NCI-H748 treated with DMSO at 0.1 percent for 48 hours (cell line): Measurements from ENCODE around the gene EXOG.

ENCODE experiments used
- DNase-seq: peaks from one replicate; lab custom pipeline; 2025; lab: John Stamatoyannopoulos, UW

The EXOG gene

DNA sequence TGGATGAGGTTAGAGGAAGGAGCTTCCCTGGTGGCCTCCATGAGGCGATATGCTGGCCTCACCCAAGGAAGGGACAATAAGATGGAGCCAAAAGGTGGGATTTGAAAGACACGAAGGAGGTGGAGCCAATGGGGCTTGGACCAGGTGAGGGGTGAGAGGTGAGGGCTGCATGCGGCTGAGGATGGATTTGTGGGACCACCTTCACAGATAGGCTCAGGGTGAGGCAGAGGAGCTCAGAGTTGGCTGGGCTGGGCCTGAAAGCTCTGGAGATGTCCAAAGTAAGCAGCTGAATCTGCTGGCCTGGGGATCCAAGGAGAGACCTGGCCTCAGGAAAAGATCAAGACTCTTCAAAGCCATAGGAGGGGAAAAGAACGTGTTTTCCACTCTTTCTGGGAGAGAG, 49.8 kb downstream of the EXOG start:
- no peak for DNase-seq

GRCh38 chr3:38548154-38548931, 52.2 kb downstream of the EXOG start:
- no peak for DNase-seq

DNA sequence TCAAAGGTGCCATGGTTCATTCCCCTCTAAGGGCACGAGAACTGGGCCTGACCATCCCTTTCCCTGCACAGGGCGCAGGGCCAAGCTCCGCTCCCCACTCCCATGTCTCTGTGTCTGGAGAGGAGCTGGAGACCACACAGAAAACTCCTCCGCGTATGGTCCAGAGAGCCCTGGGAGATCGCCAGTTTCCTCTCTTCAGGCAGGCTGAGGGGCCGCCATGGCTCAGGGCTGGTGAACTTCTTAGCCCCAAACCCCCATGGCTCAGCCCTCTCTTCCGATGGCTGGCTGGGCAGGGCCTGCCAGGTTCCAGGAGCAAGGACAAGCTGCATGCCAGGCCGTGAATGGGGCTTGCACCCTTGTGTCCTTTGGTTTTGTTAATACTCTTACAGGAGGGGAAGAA, 52.9 kb downstream of the EXOG start:
- no peak for DNase-seq

DNA sequence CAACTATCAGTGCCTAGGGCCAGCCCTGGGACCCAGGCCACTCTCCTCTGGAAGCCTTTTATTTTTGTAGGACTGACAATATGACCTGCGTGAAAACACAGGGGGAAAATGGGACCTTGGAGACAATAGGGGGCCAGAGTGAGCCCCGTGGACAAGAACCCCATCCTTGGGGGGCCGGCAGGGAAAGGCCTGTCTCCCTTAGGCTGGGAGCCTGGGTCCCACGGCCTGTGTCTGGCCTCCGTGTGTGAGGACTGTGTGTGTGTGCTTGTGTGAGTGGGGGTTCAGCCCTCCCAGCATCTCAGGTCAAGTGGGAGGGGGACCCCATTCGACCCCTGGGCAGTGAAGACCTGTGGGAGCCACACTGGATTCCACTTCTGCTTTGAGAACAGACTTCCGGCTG, 53.3 kb downstream of the EXOG start:
- DNase-seq, result no peak

- DNase-seq, result no peak
These were observed 54.1 kb downstream of the EXOG start for GRCh38 chr3:38549957-38550840.

DNA sequence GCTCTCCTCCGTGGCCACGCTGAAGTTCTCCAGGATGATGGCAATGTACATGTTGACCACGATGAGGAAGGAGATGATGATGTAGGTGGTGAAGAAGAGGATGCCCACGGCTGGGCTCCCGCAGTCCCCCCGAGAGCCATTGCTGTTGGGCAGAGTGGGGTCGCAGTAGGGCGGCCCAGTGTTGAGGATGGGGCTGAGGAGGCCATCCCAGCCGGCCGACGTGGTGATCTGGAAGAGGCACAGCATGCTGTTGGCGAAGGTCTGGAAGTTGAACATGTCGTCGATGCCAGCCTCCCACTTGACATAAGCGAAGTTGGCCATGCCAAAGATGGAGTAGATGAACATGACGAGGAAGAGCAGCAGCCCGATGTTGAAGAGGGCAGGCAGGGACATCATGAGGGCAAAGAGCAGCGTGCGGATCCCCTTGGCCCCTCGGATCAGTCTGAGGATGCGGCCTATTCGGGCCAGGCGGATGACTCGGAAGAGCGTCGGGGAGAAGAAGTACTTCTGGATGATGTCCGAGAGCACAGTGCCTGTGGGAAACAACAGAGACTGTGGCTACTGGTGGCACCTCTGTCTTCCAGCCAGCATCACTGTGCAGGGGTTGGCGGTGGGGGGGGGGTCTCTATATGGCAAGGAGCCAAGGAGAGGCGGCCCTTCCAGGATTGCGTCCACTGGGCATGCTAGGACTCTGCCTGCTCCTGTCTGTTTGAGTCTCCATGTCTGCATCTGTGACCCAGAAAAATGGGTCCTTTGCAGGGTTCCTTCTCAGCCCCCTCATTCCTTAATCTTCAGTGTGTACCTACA, 55.1 kb downstream of the EXOG start:
- DNase-seq, result no peak

GRCh38 chr3:38552364-38552763, 56.2 kb downstream of the EXOG start:
- no peak for DNase-seq

GRCh38 chr3:38553071-38553470, 56.9 kb downstream of the EXOG start:
- DNase-seq, result no peak

DNA sequence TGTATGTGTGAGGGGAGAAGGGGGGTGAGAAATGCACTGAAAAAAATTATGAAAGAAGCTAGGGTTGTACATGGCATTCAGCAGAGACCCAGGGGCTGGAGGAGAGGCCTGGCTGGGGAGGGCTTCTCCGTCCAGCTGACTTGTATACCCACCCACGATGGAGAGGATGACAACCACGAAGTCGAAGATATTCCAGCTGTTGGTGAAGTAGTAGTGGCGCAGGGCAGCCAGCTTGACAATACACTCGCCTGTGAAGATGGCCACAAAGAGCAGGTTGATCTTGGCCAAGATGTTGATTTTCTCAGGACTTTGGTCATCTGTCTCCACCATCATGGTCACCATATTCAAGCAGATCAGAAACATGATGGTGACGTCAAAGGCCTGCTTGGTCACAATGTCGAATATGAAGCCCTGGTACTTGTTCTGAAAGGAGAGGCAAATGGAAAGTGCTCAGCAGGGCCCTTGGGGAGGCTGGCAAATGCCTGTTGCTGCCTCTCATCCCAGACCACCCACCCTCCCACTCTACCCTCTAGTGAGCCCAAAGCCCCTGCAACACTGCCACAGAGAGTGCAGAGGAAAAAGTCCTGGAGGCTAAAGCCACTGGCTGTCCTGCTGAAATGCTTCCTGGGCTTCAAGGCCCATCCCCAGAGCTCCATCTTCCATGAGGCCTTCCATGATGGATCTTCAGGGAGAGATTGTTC, 58.1 kb downstream of the EXOG start:
- no peak for DNase-seq

- DNase-seq, result no peak
These were observed 59.2 kb downstream of the EXOG start for GRCh38 chr3:38555149-38555840.

GRCh38 chr3:38555926-38556325, 59.8 kb downstream of the EXOG start:
- DNase-seq, result no peak

GRCh38 chr3:38556640-38557358, 60.7 kb downstream of the EXOG start:
- DNase-seq, result no peak

GRCh38 chr3:38558864-38559263, 62.7 kb downstream of the EXOG start:
- DNase-seq, result no peak

GRCh38 chr3:38560284-38560683, 64.1 kb downstream of the EXOG start:
- no peak for DNase-seq

DNA sequence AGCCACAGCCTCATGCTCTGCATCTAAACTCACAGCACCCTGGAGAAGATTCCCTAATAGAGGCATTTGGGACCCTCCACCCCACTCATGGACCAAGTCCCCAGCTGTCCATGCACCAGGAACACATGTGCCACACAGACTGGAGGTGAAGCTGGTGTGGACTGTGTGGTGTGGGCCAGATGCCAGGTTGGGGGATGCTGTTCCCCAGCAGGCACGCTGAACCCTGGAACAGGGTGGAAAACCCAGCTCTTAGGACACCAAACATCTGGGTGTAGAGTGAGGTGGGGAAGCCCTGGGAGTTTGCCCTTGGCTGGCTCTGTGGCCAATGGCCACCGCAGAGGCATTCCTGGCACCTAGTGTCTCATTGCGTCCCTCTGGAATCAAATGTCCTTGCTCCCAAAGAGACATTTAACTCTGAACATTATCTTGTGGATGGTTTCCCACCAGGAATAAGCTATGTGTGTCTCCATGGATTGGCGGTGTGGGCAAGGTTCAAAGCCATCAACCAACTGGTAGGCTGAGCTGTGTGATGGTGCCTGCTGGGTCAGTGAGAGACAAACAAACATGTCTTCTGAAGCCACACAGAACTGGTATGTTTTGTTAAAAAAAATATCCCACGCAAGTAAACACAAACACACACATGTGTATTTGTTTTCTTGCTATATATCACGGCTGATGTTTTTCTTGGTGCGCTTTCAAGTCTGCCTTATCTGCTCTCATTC, 65.0 kb downstream of the EXOG start:
- no peak for DNase-seq

- no peak for DNase-seq
These were observed 65.8 kb downstream of the EXOG start for GRCh38 chr3:38561746-38562466.

DNA sequence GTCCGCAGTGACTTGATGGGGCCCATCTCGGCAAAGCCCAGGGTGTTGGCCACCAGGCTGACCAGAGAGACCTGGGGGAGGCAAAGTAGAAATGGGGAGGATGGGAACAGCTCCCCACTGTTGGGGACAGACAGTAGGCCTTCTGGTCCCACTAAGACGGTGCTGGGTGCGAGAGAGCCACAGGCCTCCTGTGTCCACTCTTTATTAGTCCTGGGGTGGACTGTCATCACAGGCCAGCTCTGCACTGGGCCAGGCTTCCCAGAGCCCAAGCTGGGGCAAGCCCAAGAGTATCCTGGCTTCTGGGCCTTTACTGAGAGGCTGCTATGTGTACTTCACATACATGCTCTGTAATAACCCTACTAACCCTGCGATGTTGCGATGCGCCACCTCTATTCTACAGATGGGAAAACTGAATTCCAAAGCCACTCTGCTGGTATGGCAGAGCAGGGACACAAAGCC, 66.4 kb downstream of the EXOG start:
- no peak for DNase-seq

GRCh38 chr3:38563070-38563885, 67.1 kb downstream of the EXOG start:
- DNase-seq, result no peak
